ENCODE results near the gene TTC13.
"Not testable (repeated sequence)": the region's sequence is repeated elsewhere in the genome, so short reads cannot be mapped to it uniquely, and the experiment has no call there.

TTC13 gene

GRCh38 chr1:231023150-231023549, 44.5 kb upstream of the TTC13 start:
- Histone ChIP-seq H3K36me3 (replicated peaks) (no peaks in the 10 kb centered on the region), H3K27me3 (replicated peaks) (no peaks in the 10 kb centered on the region), H3K4me3 (ENCODE audit: low read depth, low read length) (no peak overlapping the region), H3K27ac (no peak overlapping the region)
- no peak for DNase-seq
- in situ Hi-C loops (cut with HindIII; ENCODE audit: low pct_ligation_motif_present, low sequenced_read_pairs) = no loop called here
- no peak for TF ChIP-seq CTCF (IDR thresholded peaks at IDR 0.05; ENCODE audit: low read depth, low read length, missing control alignments)

GRCh38 chr1:231022543-231022942, 43.9 kb upstream of the TTC13 start:
- H3K4me3 ChIP-seq (ENCODE audit: low read depth, low read length); DNase-seq; in situ Hi-C loops (cut with HindIII; ENCODE audit: low pct_ligation_motif_present, low sequenced_read_pairs); H3K27me3 ChIP-seq (replicated peaks); H3K27ac ChIP-seq; H3K36me3 ChIP-seq (replicated peaks): not testable (repeated sequence)

- in situ Hi-C loops (cut with HindIII; ENCODE audit: low pct_ligation_motif_present, low sequenced_read_pairs) = no loop called here
- DNase-seq = peak; percentile 61
- no peak overlapping the region for H3K4me3 ChIP-seq (ENCODE audit: low read depth, low read length)
- H3K27me3 ChIP-seq (replicated peaks) = no peaks in the 10 kb centered on the region
- H3K27ac ChIP-seq = no peak overlapping the region
- no peak for TF ChIP-seq CTCF (IDR thresholded peaks at IDR 0.05; ENCODE audit: low read depth, low read length, missing control alignments)
- no peaks in the 10 kb centered on the region for H3K36me3 ChIP-seq (replicated peaks)
Observed at GRCh38 chr1:231021540-231022031, 42.9 kb upstream of the TTC13 start.

- no peak overlapping the region for H3K27ac ChIP-seq
- no peaks in the 10 kb centered on the region for H3K27me3 ChIP-seq (replicated peaks)
- TF ChIP-seq CTCF (IDR thresholded peaks at IDR 0.05; ENCODE audit: low read depth, low read length, missing control alignments) = no peak
- DNase-seq = peak; percentile 13
- H3K4me3 ChIP-seq (ENCODE audit: low read depth, low read length) = no peak overlapping the region
- in situ Hi-C loops (cut with HindIII; ENCODE audit: low pct_ligation_motif_present, low sequenced_read_pairs) = no loop called here
- H3K36me3 ChIP-seq (replicated peaks) = no peaks in the 10 kb centered on the region
Observed at GRCh38 chr1:231020816-231021215, 42.2 kb upstream of the TTC13 start.

GRCh38 chr1:231020139-231020601, 41.5 kb upstream of the TTC13 start:
- in situ Hi-C loops (cut with HindIII; ENCODE audit: low pct_ligation_motif_present, low sequenced_read_pairs) = no loop called here
- TF ChIP-seq CTCF (IDR thresholded peaks at IDR 0.05; ENCODE audit: low read depth, low read length, missing control alignments) = peak; percentile 23
- Histone ChIP-seq H3K4me3 (ENCODE audit: low read depth, low read length) (no peak overlapping the region), H3K36me3 (replicated peaks) (no peaks in the 10 kb centered on the region), H3K27me3 (replicated peaks) (no peaks in the 10 kb centered on the region), H3K27ac (no peak overlapping the region)
- DNase-seq = peak; percentile 20

- no peak overlapping the region for H3K4me3 ChIP-seq (ENCODE audit: low read depth, low read length)
- no peak for TF ChIP-seq CTCF (IDR thresholded peaks at IDR 0.05; ENCODE audit: low read depth, low read length, missing control alignments)
Observed at GRCh38 chr1:231019711-231020110, 41.0 kb upstream of the TTC13 start.

More at GRCh38 chr1:231019711-231020110, 41.0 kb upstream of the TTC13 start:
- Histone ChIP-seq H3K36me3 (replicated peaks) (no peaks in the 10 kb centered on the region), H3K27me3 (replicated peaks) (no peaks in the 10 kb centered on the region), H3K27ac (no peak overlapping the region)
- in situ Hi-C loops (cut with HindIII; ENCODE audit: low pct_ligation_motif_present, low sequenced_read_pairs) = no loop called here
- no peak for DNase-seq

All from brain microvascular endothelial cell (primary cell).